IPS-15b (cell line): ENCODE data around the gene EPS8L3.

Experiments used
- H3K27me3 ChIP-seq: one replicate; pipeline ENCODE4 v1.6.1; 2013; ENCODE audit warnings: low read length; ENCODE audit not compliant: control insufficient read depth, insufficient read depth
- H3K36me3 ChIP-seq: one replicate; pipeline ENCODE4 v1.6.1; 2013; ENCODE audit warnings: low read length; ENCODE audit not compliant: control insufficient read depth, insufficient read depth
- H3K4me1 ChIP-seq: one replicate; pipeline ENCODE4 v1.6.1; 2013; ENCODE audit warnings: mild to moderate bottlenecking, low read length; ENCODE audit not compliant: control insufficient read depth, insufficient read depth
- H3K4me3 ChIP-seq: one replicate; pipeline ENCODE4 v1.5.1; 2013; ENCODE audit warnings: low read depth, low read length
- H3K9ac ChIP-seq: one replicate; pipeline ENCODE4 v1.6.1; 2013; ENCODE audit warnings: low read depth, mild to moderate bottlenecking, low read length
- H3K9me3 ChIP-seq: one replicate; pipeline ENCODE4 v1.6.1; 2013; ENCODE audit warnings: mild to moderate bottlenecking, low read length; ENCODE audit not compliant: control insufficient read depth, insufficient read depth

The EPS8L3 gene

DNA sequence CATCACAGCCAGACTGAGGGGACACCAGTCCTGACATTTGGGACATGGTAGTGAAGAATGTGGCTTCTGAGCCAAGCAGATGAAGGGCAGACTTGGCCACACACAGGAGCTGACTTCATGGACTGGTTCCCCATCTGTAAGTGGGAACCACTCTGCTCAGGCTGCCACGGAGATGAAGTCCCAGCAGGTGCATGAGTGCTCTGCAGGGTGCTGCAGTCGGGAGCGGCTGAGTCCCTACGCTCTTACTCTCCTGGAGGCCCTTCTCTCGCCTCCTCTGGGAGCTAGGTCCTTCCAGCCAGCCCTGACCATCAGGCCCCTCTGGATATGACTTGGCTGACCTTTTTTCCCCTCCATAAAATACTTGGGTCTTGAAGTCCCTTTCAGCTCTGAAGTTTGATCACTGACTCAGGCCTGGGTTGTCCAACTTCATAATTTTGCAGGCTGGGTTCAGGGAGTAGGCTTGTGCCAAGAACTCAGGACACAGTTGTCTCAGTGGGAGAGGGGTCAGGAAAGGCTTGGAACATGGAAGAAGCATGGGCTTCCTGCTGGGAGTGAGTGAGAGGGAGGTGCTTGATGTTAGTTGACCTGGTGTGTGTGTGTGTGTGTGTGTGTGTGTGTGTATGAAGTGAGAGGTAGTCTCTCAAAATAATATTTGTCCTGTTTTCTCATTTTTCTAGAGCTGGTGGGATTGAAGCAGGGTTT, 21.0 kb upstream of the EPS8L3 start:
- Histone ChIP-seq H3K36me3 (no peaks in the 10 kb centered on the region), H3K4me1 (peaks cover 9% of the 10 kb centered on the region), H3K27me3 (no peaks in the 10 kb centered on the region), H3K9me3 (no peaks in the 10 kb centered on the region), H3K4me3 (no peak overlapping the region), H3K9ac (no peak overlapping the region)

DNA sequence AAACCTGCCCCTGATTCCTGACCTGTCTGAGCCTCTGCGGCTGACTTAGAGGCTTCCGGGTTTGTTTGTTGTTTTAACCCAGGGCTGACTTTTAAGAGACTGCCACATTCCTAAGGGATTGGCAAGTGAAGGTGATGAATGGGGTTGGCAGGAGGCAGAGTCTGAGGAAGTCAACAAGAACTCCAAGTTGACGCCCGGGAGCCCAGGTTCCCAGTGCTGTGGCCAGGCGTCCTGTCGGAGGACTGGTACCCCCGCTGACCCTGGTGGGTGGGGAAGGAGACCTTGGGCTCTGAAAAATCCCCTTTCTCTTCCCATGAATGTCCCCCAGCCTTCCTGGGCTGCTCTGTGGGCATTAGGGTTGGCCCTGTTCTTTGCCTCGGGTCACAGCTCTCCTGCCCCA, 19.7 kb upstream of the EPS8L3 start:
- H3K4me1 ChIP-seq, result peaks cover 5% of the 10 kb centered on the region
- no peaks in the 10 kb centered on the region for H3K27me3 ChIP-seq
- no peaks in the 10 kb centered on the region for H3K36me3 ChIP-seq
- H3K9ac ChIP-seq, result no peak overlapping the region
- H3K4me3 ChIP-seq, result no peak overlapping the region
- no peaks in the 10 kb centered on the region for H3K9me3 ChIP-seq

DNA sequence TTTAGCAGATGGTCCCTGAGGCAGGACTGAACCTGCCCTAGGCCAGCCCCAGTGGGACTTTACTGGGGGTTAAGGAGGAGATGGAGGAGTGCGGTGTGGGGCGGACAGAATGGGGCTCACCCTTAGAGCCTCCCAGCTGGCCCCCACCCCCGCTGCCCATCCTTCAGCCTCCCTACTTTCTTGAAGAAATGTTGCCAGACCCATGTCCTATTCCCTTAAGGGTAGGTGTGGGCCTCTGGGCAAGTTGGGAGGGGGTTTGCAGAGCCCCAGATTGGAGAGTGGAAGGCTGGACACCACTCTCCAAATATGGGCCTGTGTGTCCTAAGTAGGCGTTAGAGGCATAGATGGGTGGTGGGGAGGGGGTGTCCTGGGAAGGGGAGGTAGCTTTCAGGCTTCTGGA, 19.2 kb upstream of the EPS8L3 start:
- H3K27me3 ChIP-seq, result no peaks in the 10 kb centered on the region
- H3K4me3 ChIP-seq, result no peak overlapping the region
- no peaks in the 10 kb centered on the region for H3K36me3 ChIP-seq

DNA sequence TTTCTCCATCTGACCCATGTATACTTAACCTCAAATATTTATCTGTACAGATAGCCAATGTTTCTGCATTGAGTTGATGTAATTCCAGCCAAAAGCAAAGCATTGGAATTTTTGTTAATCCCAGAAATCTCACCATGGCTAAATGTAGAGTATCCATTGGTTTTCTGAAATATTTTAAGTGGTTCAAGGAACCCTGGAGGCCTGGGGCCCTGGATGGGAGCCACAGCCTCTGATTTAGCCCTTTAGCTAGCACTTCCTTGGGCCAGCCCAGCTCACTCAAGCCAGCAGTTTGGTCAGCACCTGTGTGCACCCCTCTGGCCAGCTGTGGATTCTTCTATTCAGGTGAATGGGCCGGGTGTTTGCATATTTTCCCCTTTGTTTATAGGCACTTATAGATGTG, 18.8 kb upstream of the EPS8L3 start:
- H3K27me3 ChIP-seq, result no peaks in the 10 kb centered on the region
- H3K9ac ChIP-seq, result no peak overlapping the region
- H3K36me3 ChIP-seq, result no peaks in the 10 kb centered on the region
- no peaks in the 10 kb centered on the region for H3K9me3 ChIP-seq
- H3K4me3 ChIP-seq, result no peak overlapping the region
- peaks cover 5% of the 10 kb centered on the region for H3K4me1 ChIP-seq

More for the DNA sequence above, 19.2 kb upstream of the EPS8L3 start:
- Histone ChIP-seq H3K4me1 (peaks cover 5% of the 10 kb centered on the region), H3K9me3 (no peaks in the 10 kb centered on the region), H3K9ac (no peak overlapping the region)

DNA sequence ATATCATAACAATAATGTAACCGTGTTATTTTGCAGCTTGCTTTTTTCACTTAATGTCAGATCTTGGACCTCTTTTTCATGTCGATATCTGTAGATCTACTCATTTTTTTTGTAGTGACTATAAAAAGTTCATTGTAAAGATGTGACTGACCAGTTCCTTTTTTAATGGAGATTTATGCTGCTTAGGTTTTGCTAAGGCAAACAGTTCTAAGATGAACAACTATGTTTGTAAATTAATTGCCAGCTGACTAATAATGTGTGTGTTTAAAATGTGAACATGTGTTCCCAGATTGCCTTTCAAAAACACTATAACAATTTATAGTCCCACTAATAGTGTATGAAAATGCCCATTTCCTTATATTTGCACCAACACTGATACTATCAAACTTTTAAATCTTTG, 18.1 kb upstream of the EPS8L3 start:
- Histone ChIP-seq H3K4me1 (peaks cover 5% of the 10 kb centered on the region), H3K9ac (no peak overlapping the region), H3K4me3 (no peak overlapping the region), H3K27me3 (no peaks in the 10 kb centered on the region), H3K36me3 (no peaks in the 10 kb centered on the region), H3K9me3 (no peaks in the 10 kb centered on the region)

DNA sequence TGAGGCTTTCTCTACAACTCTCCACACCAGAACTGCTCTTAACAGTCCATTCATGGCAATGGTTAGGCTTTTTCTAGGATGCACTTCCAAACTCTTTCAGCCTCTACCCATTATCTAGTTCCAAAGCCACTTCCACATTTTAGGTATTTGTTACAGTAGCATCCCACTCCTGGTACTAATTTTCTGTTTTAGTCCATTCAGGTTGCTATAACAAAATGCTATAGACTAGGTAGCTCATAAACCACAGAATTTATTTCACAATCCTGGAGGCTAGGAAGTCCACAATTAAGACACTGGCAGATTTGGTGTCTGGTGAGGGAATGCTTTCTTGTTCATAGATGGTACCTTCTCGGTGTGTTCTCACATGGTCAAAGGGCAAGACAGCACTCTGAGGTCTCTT, 17.3 kb upstream of the EPS8L3 start:
- Histone ChIP-seq H3K9ac (no peak overlapping the region), H3K4me1 (peaks cover 5% of the 10 kb centered on the region), H3K36me3 (no peaks in the 10 kb centered on the region), H3K27me3 (no peaks in the 10 kb centered on the region), H3K9me3 (no peaks in the 10 kb centered on the region), H3K4me3 (no peak overlapping the region)

DNA sequence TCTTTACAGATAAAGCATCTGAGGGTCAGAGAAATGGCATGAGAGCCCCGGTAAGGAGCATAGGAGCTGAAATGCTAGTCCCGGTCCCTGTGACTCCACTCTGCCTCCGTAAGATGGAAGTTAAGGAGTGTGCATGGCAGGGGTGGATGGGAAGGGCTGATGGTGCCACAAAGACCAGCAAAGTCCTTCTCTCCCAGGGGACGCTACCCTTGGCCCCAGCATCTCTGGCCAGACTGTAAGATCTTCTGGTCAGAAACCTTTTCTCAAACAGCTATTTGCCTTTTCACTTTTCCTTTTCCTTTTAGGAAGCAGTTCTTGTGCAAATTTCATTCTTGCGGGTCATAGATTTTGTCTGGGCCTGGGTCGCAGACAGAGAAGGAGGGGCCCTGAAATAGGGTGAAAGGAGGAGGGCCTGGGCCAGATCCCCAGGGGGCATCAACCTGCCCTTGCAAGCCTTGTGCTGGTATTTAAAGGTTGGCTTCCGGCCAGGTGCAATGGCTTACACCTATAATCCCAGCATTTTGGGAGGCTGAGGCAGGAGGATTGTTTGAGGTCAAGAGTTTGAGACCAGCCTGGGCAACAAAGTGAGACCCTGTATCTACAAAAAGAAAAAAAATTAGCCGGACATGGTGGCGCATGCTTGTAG, 14.4 kb upstream of the EPS8L3 start:
- H3K36me3 ChIP-seq, result no peaks in the 10 kb centered on the region
- H3K4me3 ChIP-seq, result no peak overlapping the region
- H3K27me3 ChIP-seq, result peaks cover 6% of the 10 kb centered on the region
- H3K9me3 ChIP-seq, result no peaks in the 10 kb centered on the region
- no peak overlapping the region for H3K9ac ChIP-seq
- H3K4me1 ChIP-seq, result peaks cover under 1% of the 10 kb centered on the region

DNA sequence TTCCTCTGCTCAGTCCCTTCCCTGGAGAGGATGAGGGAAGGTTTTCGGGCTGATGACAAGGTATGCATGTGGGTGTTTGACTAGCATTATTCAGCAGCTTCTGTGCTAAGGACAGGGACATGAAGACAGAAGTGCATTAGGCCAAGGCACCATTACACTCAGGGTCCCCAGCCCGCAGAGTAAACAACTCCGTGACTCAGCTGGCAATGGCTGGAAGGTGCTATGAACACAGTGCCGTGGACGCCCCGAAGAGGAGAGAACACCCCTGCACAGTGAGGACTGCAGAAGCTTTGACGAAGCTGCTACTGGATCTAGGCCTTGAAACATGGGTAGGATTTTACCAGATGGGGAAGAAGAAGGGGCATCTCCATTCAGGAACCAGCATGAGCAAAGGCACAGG, 13.7 kb upstream of the EPS8L3 start:
- Histone ChIP-seq H3K4me3 (no peak overlapping the region), H3K9me3 (no peaks in the 10 kb centered on the region), H3K9ac (no peak overlapping the region), H3K27me3 (peaks cover 6% of the 10 kb centered on the region), H3K4me1 (no peaks in the 10 kb centered on the region), H3K36me3 (no peaks in the 10 kb centered on the region)

DNA sequence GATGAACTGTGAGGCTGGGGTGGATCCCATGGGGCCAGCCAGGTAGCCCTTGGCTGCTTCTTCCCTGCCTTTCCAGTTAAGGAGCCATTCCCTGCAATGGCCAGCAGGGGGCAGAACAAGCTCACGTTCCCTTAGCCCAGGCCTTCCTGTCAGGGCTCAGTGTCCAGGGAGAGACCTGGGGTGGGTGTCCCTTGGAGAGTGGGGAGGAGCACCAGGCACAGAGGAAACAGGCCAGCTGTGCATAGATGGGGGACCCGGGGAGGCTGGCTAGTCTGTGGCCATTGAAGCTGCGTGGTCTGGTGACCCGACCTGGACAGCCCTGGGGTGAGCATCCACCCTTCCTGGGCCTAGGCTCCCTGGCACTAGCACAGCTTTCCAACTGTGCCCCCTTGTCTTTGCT, 13.2 kb upstream of the EPS8L3 start:
- Histone ChIP-seq H3K27me3 (peaks cover 6% of the 10 kb centered on the region), H3K4me1 (no peaks in the 10 kb centered on the region), H3K9ac (no peak overlapping the region), H3K9me3 (no peaks in the 10 kb centered on the region), H3K4me3 (no peak overlapping the region), H3K36me3 (no peaks in the 10 kb centered on the region)

DNA sequence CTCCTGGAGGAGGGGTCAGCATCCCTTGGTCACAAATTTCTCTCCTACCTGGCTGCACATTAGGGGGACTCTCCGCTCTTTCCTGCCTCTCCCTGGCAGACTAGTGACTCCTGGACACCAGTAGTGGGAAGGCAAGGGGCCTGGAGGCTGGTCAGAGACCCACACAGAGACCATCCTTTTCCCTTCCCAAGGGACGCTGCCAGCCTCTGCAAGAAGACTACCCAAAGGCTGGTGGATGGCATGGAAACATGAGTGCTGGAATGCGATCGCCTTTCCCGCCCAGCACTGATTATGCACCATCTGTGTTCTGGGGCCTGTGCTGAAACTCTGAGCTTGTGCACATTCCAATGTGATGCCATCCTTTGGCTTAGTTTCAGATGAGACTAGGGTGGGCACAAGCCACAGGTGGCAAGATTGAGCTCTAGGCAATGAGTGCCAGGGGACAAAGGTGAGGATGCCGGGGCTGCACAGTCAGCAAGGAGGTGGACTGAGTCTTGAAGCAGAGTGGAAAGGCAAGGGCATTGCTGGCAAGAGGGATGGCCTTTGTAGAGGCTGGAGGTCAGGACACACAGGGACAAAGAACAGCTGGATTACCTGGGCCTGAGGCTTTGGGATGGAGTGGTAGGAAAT, 12.6 kb upstream of the EPS8L3 start:
- no peak overlapping the region for H3K4me3 ChIP-seq
- H3K4me1 ChIP-seq, result no peaks in the 10 kb centered on the region
- H3K27me3 ChIP-seq, result peaks cover 6% of the 10 kb centered on the region
- H3K9me3 ChIP-seq, result no peaks in the 10 kb centered on the region
- no peak overlapping the region for H3K9ac ChIP-seq
- H3K36me3 ChIP-seq, result no peaks in the 10 kb centered on the region

DNA sequence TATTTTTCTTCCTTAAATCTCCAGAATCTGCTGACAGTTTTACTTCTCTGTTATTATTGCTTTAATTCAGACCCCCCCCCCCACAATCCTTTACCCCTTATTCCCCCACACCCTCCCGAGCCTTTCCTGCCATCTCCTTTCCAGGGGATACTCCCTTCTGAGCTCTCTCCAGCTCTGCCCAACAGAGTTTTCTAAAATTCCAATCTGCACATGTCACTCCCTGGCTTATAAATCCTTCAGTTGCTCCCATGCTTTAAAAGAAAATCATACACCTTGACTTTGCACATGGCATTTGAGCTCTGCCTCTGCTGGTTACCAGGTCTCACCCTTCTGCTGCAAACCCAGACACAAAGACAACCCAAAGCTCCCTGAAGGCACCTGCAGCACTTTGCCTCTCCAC, 11.7 kb upstream of the EPS8L3 start:
- Histone ChIP-seq H3K27me3 (peaks cover 6% of the 10 kb centered on the region), H3K9ac (no peak overlapping the region), H3K4me3 (no peak overlapping the region), H3K36me3 (no peaks in the 10 kb centered on the region), H3K4me1 (no peaks in the 10 kb centered on the region), H3K9me3 (no peaks in the 10 kb centered on the region)

DNA sequence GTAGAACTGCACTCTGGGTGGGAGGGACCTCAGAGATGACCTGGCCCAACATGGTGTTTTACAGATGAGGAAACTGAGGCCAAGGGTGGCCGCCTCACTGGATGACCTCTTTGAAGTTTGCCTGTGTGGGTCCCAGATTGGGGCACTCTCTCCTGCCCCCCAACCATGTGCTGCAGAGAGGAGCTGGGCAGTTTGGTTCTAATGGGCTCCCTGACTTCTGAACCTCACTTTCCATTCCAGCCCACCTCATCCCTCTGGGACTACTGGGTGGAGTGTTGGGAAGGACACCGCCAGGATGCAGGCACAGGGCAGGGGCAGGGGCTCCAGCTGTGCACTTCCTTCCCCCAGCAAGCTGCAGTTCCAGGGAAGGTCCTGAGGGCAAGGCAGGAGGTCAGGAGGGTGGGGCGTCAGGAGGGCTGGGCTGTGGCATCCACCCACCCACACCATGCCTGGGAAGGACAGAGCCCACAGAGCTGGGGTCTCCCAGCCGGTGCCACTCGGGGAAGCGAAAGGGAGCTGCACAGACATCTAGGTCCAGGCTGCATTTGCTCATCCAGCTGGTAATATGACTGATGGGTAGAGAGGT, 10.3 kb upstream of the EPS8L3 start:
- Histone ChIP-seq H3K9ac (no peak overlapping the region), H3K4me3 (no peak overlapping the region), H3K9me3 (no peaks in the 10 kb centered on the region), H3K4me1 (no peaks in the 10 kb centered on the region), H3K36me3 (no peaks in the 10 kb centered on the region), H3K27me3 (peaks cover 6% of the 10 kb centered on the region)
